ENCODE data around the gene NRCAM. TPM values are rescaled to one million over a fixed set of nuclear protein-coding genes. Genes with fewer than 3 reads are reported as not detected.

Gene NRCAM
- total RNA-seq, 1 donor from 2014 or later: 9.3 TPM

DNA sequence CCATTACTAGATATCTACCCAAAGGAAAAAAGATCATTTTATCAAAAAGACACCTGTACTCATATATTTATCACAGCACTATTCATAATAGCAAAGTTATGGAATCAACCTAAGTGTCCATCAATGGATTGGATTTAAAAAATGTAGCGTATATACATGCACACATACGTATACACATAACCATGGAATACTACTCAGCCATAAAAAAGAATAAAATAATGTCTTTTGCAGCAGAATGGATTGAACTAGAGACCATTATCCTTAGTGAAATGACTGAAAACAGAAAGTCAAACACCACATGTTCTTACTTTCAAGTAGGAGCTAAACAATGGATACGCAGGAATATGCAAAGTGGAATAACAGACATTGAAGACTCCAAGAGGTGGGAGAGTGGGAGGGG, 168.4 kb downstream of the NRCAM start:
- no peak overlapping the region for H2AFZ ChIP-seq (ENCODE audit: low read depth, low read length)
- no peaks in the 10 kb centered on the region for H3K79me2 ChIP-seq (ENCODE audit: insufficient read depth, low read length)
- H3K9me3 Mint-ChIP-seq (ENCODE audit: unreplicated experiment): no peaks in the 10 kb centered on the region
- H3K36me3 Mint-ChIP-seq (ENCODE audit: low read depth, unreplicated experiment): no peaks in the 10 kb centered on the region
- peaks cover 18% of the 10 kb centered on the region for H3K4me1 Mint-ChIP-seq (ENCODE audit: low read depth, unreplicated experiment)
- no peak overlapping the region for H3K27ac Mint-ChIP-seq (ENCODE audit: unreplicated experiment)
- no peaks in the 10 kb centered on the region for H3K9me3 ChIP-seq (ENCODE audit: insufficient read depth, low read depth, low read length)
- no peaks in the 10 kb centered on the region for H3K27me3 ChIP-seq (ENCODE audit: insufficient read depth, low read length)
- no peak overlapping the region for H3K4me2 ChIP-seq (ENCODE audit: low read length)
- no peaks in the 10 kb centered on the region for H3K27me3 Mint-ChIP-seq (ENCODE audit: low read depth, unreplicated experiment)
- TF ChIP-seq, protein P1, sequence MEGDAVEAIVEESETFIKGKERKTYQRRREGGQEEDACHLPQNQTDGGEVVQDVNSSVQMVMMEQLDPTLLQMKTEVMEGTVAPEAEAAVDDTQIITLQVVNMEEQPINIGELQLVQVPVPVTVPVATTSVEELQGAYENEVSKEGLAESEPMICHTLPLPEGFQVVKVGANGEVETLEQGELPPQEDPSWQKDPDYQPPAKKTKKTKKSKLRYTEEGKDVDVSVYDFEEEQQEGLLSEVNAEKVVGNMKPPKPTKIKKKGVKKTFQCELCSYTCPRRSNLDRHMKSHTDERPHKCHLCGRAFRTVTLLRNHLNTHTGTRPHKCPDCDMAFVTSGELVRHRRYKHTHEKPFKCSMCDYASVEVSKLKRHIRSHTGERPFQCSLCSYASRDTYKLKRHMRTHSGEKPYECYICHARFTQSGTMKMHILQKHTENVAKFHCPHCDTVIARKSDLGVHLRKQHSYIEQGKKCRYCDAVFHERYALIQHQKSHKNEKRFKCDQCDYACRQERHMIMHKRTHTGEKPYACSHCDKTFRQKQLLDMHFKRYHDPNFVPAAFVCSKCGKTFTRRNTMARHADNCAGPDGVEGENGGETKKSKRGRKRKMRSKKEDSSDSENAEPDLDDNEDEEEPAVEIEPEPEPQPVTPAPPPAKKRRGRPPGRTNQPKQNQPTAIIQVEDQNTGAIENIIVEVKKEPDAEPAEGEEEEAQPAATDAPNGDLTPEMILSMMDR (IDR thresholded peaks at IDR 0.05; ENCODE audit: insufficient read depth, low read depth, low read length): no peak
- no peak for TF ChIP-seq EZH2 (IDR thresholded peaks at IDR 0.05; ENCODE audit: insufficient read depth, low read length)
- no peaks in the 10 kb centered on the region for H3K36me3 ChIP-seq (ENCODE audit: insufficient read depth, low read length)
- DNase-seq (ENCODE audit: low read depth) (no peak), FAIRE-seq (no peak)
- no peak overlapping the region for H3K9ac ChIP-seq (ENCODE audit: low read length)
- H3K4me3 Mint-ChIP-seq (ENCODE audit: unreplicated experiment): no peak overlapping the region
- no peaks in the 10 kb centered on the region for H4K20me1 ChIP-seq (ENCODE audit: insufficient read depth, low read length)
- H3K27ac ChIP-seq (ENCODE audit: low read depth, low read length): no peak overlapping the region
- no peak overlapping the region for H3K4me3 ChIP-seq (ENCODE audit: insufficient read depth, low read depth, low read length)
- peaks cover 6% of the 10 kb centered on the region for H3K4me1 ChIP-seq (ENCODE audit: insufficient read depth, low read length)

DNA sequence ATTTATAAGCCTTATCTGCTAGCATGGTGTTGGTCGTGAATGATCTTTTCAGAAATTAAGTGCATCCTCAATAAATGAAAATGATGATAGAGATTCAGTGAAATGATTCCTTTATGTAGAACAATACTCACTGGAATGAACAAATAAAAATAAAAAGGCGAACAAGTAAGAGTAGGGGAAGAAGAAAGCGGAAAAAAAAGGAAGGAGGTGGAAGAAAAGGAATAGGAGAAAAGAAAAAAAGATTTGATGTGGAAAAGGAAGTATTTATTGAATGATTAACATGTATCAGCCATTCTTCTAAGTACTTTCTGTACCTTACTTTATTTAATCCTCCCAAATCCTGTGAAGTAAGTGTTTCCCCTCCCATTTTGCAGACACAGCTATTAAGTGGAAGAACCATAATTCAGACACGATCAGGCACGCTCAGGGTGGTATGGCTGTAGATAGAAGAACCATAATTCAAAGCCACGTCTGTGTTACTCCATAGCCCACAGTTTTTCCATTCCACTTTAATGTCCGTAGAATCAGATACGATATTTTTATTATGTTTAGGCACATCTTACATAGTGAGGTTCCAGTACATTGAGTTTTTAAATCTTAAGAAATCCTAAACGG, 169.8 kb downstream of the NRCAM start:
- no peaks in the 10 kb centered on the region for H3K9me3 Mint-ChIP-seq (ENCODE audit: unreplicated experiment)
- Histone ChIP-seq H3K4me2 (ENCODE audit: low read length) (no peak overlapping the region), H3K4me1 (ENCODE audit: insufficient read depth, low read length) (peaks cover 6% of the 10 kb centered on the region), H3K9me3 (ENCODE audit: insufficient read depth, low read depth, low read length) (no peaks in the 10 kb centered on the region), H3K9ac (ENCODE audit: low read length) (no peak overlapping the region), H4K20me1 (ENCODE audit: insufficient read depth, low read length) (no peaks in the 10 kb centered on the region), H3K27ac (ENCODE audit: low read depth, low read length) (no peak overlapping the region), H3K79me2 (ENCODE audit: insufficient read depth, low read length) (no peaks in the 10 kb centered on the region), H3K36me3 (ENCODE audit: insufficient read depth, low read length) (no peaks in the 10 kb centered on the region), H3K4me3 (ENCODE audit: insufficient read depth, low read depth, low read length) (no peak overlapping the region), H2AFZ (ENCODE audit: low read depth, low read length) (no peak overlapping the region), H3K27me3 (ENCODE audit: insufficient read depth, low read length) (no peaks in the 10 kb centered on the region)
- no peak for FAIRE-seq
- no peak overlapping the region for H3K4me3 Mint-ChIP-seq (ENCODE audit: unreplicated experiment)
- peaks cover 19% of the 10 kb centered on the region for H3K4me1 Mint-ChIP-seq (ENCODE audit: low read depth, unreplicated experiment)
- no peak for TF ChIP-seq EZH2 (IDR thresholded peaks at IDR 0.05; ENCODE audit: insufficient read depth, low read length)
- TF ChIP-seq, protein P1 (IDR thresholded peaks at IDR 0.05; ENCODE audit: insufficient read depth, low read depth, low read length): no peak
- no peaks in the 10 kb centered on the region for H3K27me3 Mint-ChIP-seq (ENCODE audit: low read depth, unreplicated experiment)
- DNase-seq (ENCODE audit: low read depth): no peak
- no peak overlapping the region for H3K27ac Mint-ChIP-seq (ENCODE audit: unreplicated experiment)
- H3K36me3 Mint-ChIP-seq (ENCODE audit: low read depth, unreplicated experiment): no peaks in the 10 kb centered on the region

DNA sequence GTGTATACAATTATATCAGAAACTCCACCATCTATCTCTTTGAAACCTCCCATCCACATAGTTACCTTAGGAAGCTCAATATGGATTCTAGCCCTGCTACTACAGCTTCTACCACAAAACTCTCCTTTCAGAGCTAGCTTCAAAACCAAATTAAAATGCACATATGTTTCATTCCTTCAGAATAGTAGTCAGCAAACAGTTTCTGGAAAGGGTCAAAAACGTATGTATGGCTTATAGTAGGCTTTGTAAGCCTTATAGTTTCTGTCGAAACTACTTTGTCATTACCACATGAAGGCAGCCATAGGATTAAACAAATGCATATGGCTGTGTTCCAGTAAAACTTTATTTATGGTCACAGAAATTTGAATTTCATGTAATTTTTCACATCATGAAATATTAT, 170.5 kb downstream of the NRCAM start:
- Mint-ChIP-seq H3K27me3 (ENCODE audit: low read depth, unreplicated experiment) (no peaks in the 10 kb centered on the region), H3K27ac (ENCODE audit: unreplicated experiment) (no peak overlapping the region), H3K36me3 (ENCODE audit: low read depth, unreplicated experiment) (no peaks in the 10 kb centered on the region), H3K9me3 (ENCODE audit: unreplicated experiment) (no peaks in the 10 kb centered on the region), H3K4me1 (ENCODE audit: low read depth, unreplicated experiment) (peaks cover 17% of the 10 kb centered on the region), H3K4me3 (ENCODE audit: unreplicated experiment) (no peak overlapping the region)
- no peak overlapping the region for H3K27ac ChIP-seq (ENCODE audit: low read depth, low read length)
- no peaks in the 10 kb centered on the region for H3K36me3 ChIP-seq (ENCODE audit: insufficient read depth, low read length)
- H2AFZ ChIP-seq (ENCODE audit: low read depth, low read length): no peak overlapping the region
- no peaks in the 10 kb centered on the region for H4K20me1 ChIP-seq (ENCODE audit: insufficient read depth, low read length)
- peaks cover 6% of the 10 kb centered on the region for H3K4me1 ChIP-seq (ENCODE audit: insufficient read depth, low read length)
- no peaks in the 10 kb centered on the region for H3K27me3 ChIP-seq (ENCODE audit: insufficient read depth, low read length)
- no peaks in the 10 kb centered on the region for H3K9me3 ChIP-seq (ENCODE audit: insufficient read depth, low read depth, low read length)
- H3K79me2 ChIP-seq (ENCODE audit: insufficient read depth, low read length): no peaks in the 10 kb centered on the region
- FAIRE-seq (no peak), DNase-seq (ENCODE audit: low read depth) (no peak)
- no peak overlapping the region for H3K4me3 ChIP-seq (ENCODE audit: insufficient read depth, low read depth, low read length)
- no peak for TF ChIP-seq EZH2 (IDR thresholded peaks at IDR 0.05; ENCODE audit: insufficient read depth, low read length)
- TF ChIP-seq, protein P1 (IDR thresholded peaks at IDR 0.05; ENCODE audit: insufficient read depth, low read depth, low read length): no peak
- no peak overlapping the region for H3K4me2 ChIP-seq (ENCODE audit: low read length)
- H3K9ac ChIP-seq (ENCODE audit: low read length): no peak overlapping the region
